Keratinocyte (primary cell): ENCODE data around the gene CNTNAP3B. TPM values are rescaled to one million over a fixed set of nuclear protein-coding genes. Genes with fewer than 3 reads are reported as not detected.
"Not testable (repeated sequence)": the region's sequence is repeated elsewhere in the genome, so short reads cannot be mapped to it uniquely, and the experiment has no call there.

Experiments
- DNase-seq: peaks from one replicate; pipeline ENCODE4 v3.0.0-alpha.2; 2011; ENCODE audit warnings: low read depth, missing footprints, low spot score
- FAIRE-seq: peaks from 2 replicates; lab custom pipeline; 2011; peaks lifted over from hg19 to GRCh38; lab: Jason Lieb, UNC
- H2AFZ ChIP-seq: 2 replicates; pipeline ENCODE4 v1.6.0; 2012; ENCODE audit warnings: low read length, control low read depth, inconsistent platforms; ENCODE audit not compliant: control insufficient read depth
- H3K27ac ChIP-seq: 2 replicates; pipeline ENCODE4 v1.5.1; 2011; ENCODE audit warnings: low read length; ENCODE audit not compliant: control insufficient read depth, insufficient read depth
- H3K27me3 ChIP-seq: 3 replicates; pipeline ENCODE4 v1.6.0; 2011; ENCODE audit warnings: low read length; ENCODE audit not compliant: control insufficient read depth, insufficient read depth; ENCODE audit errors: extremely low read depth
- H3K36me3 ChIP-seq, 2 experiments: 2 replicates in 1 of 2; 3 replicates in 1 of 2; pipeline ENCODE4 v1.5.1; 2011; ENCODE audit warnings: low read length in 2 of 2, mild to moderate bottlenecking in 1 of 2; ENCODE audit not compliant: control insufficient read depth in 2 of 2, insufficient read depth in 2 of 2; ENCODE audit errors: extremely low read depth in 1 of 2
- H3K4me1 ChIP-seq: 3 replicates; pipeline ENCODE4 v1.5.1; 2011; ENCODE audit warnings: low read length; ENCODE audit not compliant: control insufficient read depth, insufficient read depth; ENCODE audit errors: extremely low read depth
- H3K4me2 ChIP-seq: 3 replicates; pipeline ENCODE4 v1.6.0; 2011; ENCODE audit warnings: low read depth, low read length; ENCODE audit not compliant: control insufficient read depth, insufficient read depth; ENCODE audit errors: extremely low read depth
- H3K4me3 ChIP-seq, 3 experiments: fragments of 200-600 bp in 1 of 3; sonication (generic) in 1 of 3; 2 replicates in 2 of 3; 3 replicates in 1 of 3; pipeline ENCODE4 v1.5.1; 2011 to 2016; ENCODE audit warnings: low read length in 3 of 3, mild to moderate bottlenecking in 3 of 3, control low read depth in 2 of 3, inconsistent platforms in 1 of 3, low read depth in 1 of 3, mixed read lengths in 1 of 3, mixed run types in 1 of 3, moderate library complexity in 1 of 3; ENCODE audit not compliant: control insufficient read depth in 2 of 3, insufficient read depth in 2 of 3; ENCODE audit errors: extremely low read depth in 1 of 3
- H3K79me2 ChIP-seq: 2 replicates; pipeline ENCODE4 v1.6.0; 2012; ENCODE audit warnings: low read length; ENCODE audit not compliant: control insufficient read depth, insufficient read depth
- H3K9ac ChIP-seq: 3 replicates; pipeline ENCODE4 v1.6.0; 2011; ENCODE audit warnings: low read length; ENCODE audit not compliant: control insufficient read depth, insufficient read depth; ENCODE audit errors: extremely low read depth
- H3K9me1 ChIP-seq: 3 replicates; pipeline ENCODE4 v1.6.0; 2011; ENCODE audit warnings: low read length; ENCODE audit not compliant: control insufficient read depth, insufficient read depth; ENCODE audit errors: extremely low read depth
- H3K9me3 ChIP-seq: 2 replicates; pipeline ENCODE4 v1.5.1; 2012; ENCODE audit warnings: low read depth, low read length; ENCODE audit not compliant: control insufficient read depth
- H4K20me1 ChIP-seq: 3 replicates; pipeline ENCODE4 v1.6.0; 2011; ENCODE audit warnings: low read length; ENCODE audit not compliant: control insufficient read depth, insufficient read depth; ENCODE audit errors: extremely low read depth
- dilution Hi-C: fragments of 300-500 bp; cut with MboI; formaldehyde crosslinking; loops from one replicate; pipeline ENCODE4 v1.7.0; 2020; ENCODE audit warnings: low sequenced_read_pairs; ENCODE audit not compliant: extremely low pct_ligation_motif_present
- polyA plus RNA-seq, 5 experiments: library from polyadenylated mRNA; depleted of rRNA in 3 of 5; stranded (reverse) in 3 of 5; stranded (forward) in 1 of 5; unstranded in 1 of 5; fragments of >200 nt; gene quantifications; 1 replicate in 1 of 5; 2 replicates in 3 of 5; 3 replicates in 1 of 5; pipeline versions ENCODE4 v1.2.1 to v1.2.3, GENCODE V29; 2011 to 2012; ENCODE audit warnings: missing spikeins in 2 of 5, low read depth in 1 of 5, low replicate concordance in 1 of 5
- small RNA-seq, 3 experiments: library from RNA; depleted of rRNA; stranded (forward); fragments of <200 nt; gene quantifications; one replicate each; pipeline ENCODE3, GENCODE V24; 2012; ENCODE audit warnings: low read depth in 3 of 3, low replicate concordance in 1 of 3; ENCODE audit not compliant: insufficient read length in 3 of 3

CNTNAP3B gene
- polyA plus RNA-seq, 1 donor (not counting 4 experiments of a cell fraction or from before 2014, with no cell fraction given), result 6.8 TPM

- H3K36me3 ChIP-seq, H2AFZ ChIP-seq, H3K4me2 ChIP-seq, H3K27ac ChIP-seq, H3K9me3 ChIP-seq, DNase-seq, H3K9ac ChIP-seq, H3K9me1 ChIP-seq, H3K79me2 ChIP-seq, H3K4me3 ChIP-seq, H3K27me3 ChIP-seq, H4K20me1 ChIP-seq, dilution Hi-C loops, H3K4me1 ChIP-seq, FAIRE-seq: not testable (repeated sequence)
Measured at GRCh38 chr9:41847829-41848228, 281.4 kb downstream of the CNTNAP3B start.

Small RNA genes lying within 50 kb of the gene (small RNA-seq; reads per million reads assigned to genes)
- 0 reads per million in 3 experiments for gene RN7SL343P

Other genes starting within 250 kb of the CNTNAP3B start
- gene SPATA31A6, start 54.2 kb upstream of the CNTNAP3B start, polyA plus RNA-seq, result not detected in 3 replicates